Measurements from ENCODE around the gene NUDT16L1. TPM values are rescaled to one million over a fixed set of nuclear protein-coding genes. Genes with fewer than 3 reads are reported as not detected.

The NUDT16L1 gene
- polyA plus RNA-seq, 1 donor from 2014 or later = 125 TPM

DNA sequence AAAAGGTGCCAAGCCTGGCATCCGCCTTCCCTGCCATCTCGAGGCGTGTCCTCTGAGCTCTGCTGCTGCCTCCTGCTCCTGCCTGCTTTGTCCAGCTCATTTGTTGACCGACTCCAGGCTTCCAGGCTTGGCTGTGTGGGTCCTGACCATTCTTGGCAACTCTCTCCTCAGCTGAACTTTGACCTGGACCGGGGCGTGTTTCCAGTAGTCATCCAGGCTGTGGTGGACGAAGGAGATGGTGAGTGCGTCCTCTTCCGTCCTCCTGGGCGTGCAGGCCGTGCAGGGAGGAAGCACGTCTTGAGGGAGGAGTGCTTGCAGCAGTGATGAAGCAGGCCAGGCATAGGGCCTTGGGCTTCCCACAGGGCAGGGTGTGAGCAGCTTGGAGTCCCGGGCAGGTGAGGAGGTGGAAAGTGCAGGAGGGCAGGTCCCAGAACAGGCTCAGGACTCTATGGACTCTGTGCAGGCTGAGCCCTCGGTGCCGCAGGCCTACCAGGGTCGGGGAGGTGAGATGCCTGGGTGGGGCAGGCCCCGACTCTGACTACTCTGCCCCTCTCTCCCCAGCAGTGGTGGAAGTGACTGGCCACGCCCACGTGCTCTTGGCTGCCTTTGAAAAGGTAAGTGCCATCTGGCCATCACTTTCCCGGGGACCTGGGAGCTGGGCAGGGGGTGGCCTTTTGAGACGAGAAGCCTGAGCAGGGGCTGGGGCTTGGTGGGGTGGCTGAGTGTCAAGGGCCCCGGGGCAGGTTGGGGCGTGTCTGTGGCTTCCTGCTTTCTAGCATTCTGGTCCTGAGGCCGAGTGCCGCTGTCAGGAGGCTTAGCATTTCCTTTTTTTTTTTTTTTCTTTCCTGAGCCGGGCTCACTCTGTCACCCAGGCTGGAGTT is 28.6 kb upstream of the NUDT16L1 start:
- no peak for TF ChIP-seq SMC3 (conservative IDR thresholded peaks at IDR 0.05; ENCODE audit: poor library complexity)
- H2AFZ ChIP-seq (ENCODE audit: low read depth, low read length) = no peak overlapping the region
- H3K9me3 ChIP-seq (ENCODE audit: low read length) = no peaks in the 10 kb centered on the region
- no peak overlapping the region for H3K4me2 ChIP-seq (ENCODE audit: low read length)
- no peaks in the 10 kb centered on the region for H3K27me3 ChIP-seq (ENCODE audit: insufficient read depth, low read depth, low read length)
- no peak overlapping the region for H3K27ac ChIP-seq (ENCODE audit: low read length)
- H3K36me3 ChIP-seq (ENCODE audit: insufficient read depth, low read length) = no peaks in the 10 kb centered on the region
- no peak overlapping the region for H3K4me3 ChIP-seq (ENCODE audit: low read length)
- no peaks in the 10 kb centered on the region for H4K20me1 ChIP-seq (ENCODE audit: insufficient read depth)
- no peaks in the 10 kb centered on the region for H3K79me2 ChIP-seq (replicated peaks; ENCODE audit: insufficient read depth, low read length)
- no peaks in the 10 kb centered on the region for H3F3A ChIP-seq (ENCODE audit: insufficient read depth, low read length, poor library complexity, severe bottlenecking)
- no peaks in the 10 kb centered on the region for H3K9me2 ChIP-seq (ENCODE audit: insufficient read depth, low read length)
- H3K9ac ChIP-seq (ENCODE audit: low read length) = no peak overlapping the region

DNA sequence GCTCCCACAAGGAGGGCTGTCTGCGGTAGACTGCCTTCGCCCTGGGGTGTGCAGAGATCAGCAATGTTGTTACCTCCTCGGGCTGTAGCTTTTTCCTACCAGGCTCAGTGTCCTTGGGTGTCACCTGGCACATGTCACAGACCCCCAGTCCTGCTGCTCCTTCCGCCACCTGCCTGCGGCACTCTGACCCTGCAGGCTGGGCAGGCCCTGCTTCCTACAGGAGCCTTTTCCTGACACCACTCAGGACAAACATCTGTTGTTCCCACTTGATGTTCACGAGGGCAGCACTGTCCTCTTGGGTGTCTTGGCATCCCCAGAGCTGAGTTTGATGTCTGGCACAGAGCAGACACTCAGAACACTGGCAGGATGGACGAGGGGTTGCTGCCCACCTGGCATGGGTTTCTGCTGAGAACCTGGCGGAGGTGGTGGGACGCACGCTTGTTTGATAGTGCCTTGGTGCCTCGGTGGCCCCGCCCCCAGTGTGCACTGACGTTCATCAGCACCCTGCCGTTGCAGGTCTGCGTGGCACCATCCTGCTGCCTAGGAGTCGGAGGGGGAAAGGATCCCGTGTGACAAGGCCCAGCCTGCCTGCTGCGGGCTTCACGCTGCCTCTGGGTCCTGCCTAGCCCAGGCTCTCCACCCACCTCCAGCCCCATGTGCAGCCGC is 26.7 kb upstream of the NUDT16L1 start:
- Histone ChIP-seq H3K4me3 (ENCODE audit: low read length) (no peak overlapping the region), H3K79me2 (replicated peaks; ENCODE audit: insufficient read depth, low read length) (no peaks in the 10 kb centered on the region), H3K4me2 (ENCODE audit: low read length) (no peak overlapping the region), H3K9me2 (ENCODE audit: insufficient read depth, low read length) (no peaks in the 10 kb centered on the region), H4K20me1 (ENCODE audit: insufficient read depth) (no peaks in the 10 kb centered on the region), H3K27ac (ENCODE audit: low read length) (peak overlapping the region; percentile 33), H3K36me3 (ENCODE audit: insufficient read depth, low read length) (no peaks in the 10 kb centered on the region), H3K9me3 (ENCODE audit: low read length) (no peaks in the 10 kb centered on the region), H3F3A (ENCODE audit: insufficient read depth, low read length, poor library complexity, severe bottlenecking) (no peaks in the 10 kb centered on the region), H3K9ac (ENCODE audit: low read length) (no peak overlapping the region), H2AFZ (ENCODE audit: low read depth, low read length) (no peak overlapping the region), H3K27me3 (ENCODE audit: insufficient read depth, low read depth, low read length) (no peaks in the 10 kb centered on the region)
- TF ChIP-seq TAF1 (IDR thresholded peaks at IDR 0.05; ENCODE audit: low read depth) (no peak), POLR2AphosphoS5 (IDR thresholded peaks at IDR 0.05) (no peak), EZH2 (IDR thresholded peaks at IDR 0.05; ENCODE audit: borderline replicate concordance, insufficient read depth, low read length, poor library complexity, severe bottlenecking) (no peak), SMC3 (conservative IDR thresholded peaks at IDR 0.05; ENCODE audit: poor library complexity) (no peak), EP300 (conservative IDR thresholded peaks at IDR 0.05; ENCODE audit: poor library complexity, severe bottlenecking) (no peak), MXI1 (conservative IDR thresholded peaks at IDR 0.05; ENCODE audit: poor library complexity, severe bottlenecking) (no peak), RAD21 (conservative IDR thresholded peaks at IDR 0.05) (no peak)
- TF ChIP-seq, protein P1, sequence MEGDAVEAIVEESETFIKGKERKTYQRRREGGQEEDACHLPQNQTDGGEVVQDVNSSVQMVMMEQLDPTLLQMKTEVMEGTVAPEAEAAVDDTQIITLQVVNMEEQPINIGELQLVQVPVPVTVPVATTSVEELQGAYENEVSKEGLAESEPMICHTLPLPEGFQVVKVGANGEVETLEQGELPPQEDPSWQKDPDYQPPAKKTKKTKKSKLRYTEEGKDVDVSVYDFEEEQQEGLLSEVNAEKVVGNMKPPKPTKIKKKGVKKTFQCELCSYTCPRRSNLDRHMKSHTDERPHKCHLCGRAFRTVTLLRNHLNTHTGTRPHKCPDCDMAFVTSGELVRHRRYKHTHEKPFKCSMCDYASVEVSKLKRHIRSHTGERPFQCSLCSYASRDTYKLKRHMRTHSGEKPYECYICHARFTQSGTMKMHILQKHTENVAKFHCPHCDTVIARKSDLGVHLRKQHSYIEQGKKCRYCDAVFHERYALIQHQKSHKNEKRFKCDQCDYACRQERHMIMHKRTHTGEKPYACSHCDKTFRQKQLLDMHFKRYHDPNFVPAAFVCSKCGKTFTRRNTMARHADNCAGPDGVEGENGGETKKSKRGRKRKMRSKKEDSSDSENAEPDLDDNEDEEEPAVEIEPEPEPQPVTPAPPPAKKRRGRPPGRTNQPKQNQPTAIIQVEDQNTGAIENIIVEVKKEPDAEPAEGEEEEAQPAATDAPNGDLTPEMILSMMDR (IDR thresholded peaks at IDR 0.05; ENCODE audit: poor library complexity, severe bottlenecking) = no peak
- TF ChIP-seq, protein P2, sequence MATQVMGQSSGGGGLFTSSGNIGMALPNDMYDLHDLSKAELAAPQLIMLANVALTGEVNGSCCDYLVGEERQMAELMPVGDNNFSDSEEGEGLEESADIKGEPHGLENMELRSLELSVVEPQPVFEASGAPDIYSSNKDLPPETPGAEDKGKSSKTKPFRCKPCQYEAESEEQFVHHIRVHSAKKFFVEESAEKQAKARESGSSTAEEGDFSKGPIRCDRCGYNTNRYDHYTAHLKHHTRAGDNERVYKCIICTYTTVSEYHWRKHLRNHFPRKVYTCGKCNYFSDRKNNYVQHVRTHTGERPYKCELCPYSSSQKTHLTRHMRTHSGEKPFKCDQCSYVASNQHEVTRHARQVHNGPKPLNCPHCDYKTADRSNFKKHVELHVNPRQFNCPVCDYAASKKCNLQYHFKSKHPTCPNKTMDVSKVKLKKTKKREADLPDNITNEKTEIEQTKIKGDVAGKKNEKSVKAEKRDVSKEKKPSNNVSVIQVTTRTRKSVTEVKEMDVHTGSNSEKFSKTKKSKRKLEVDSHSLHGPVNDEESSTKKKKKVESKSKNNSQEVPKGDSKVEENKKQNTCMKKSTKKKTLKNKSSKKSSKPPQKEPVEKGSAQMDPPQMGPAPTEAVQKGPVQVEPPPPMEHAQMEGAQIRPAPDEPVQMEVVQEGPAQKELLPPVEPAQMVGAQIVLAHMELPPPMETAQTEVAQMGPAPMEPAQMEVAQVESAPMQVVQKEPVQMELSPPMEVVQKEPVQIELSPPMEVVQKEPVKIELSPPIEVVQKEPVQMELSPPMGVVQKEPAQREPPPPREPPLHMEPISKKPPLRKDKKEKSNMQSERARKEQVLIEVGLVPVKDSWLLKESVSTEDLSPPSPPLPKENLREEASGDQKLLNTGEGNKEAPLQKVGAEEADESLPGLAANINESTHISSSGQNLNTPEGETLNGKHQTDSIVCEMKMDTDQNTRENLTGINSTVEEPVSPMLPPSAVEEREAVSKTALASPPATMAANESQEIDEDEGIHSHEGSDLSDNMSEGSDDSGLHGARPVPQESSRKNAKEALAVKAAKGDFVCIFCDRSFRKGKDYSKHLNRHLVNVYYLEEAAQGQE (IDR thresholded peaks at IDR 0.05; ENCODE audit: borderline replicate concordance) = no peak
